HepG2 (cell line): ENCODE data around the gene SEPHS2. TPM values are rescaled to one million over a fixed set of nuclear protein-coding genes. Genes with fewer than 3 reads are reported as not detected.
A peak's percentile ranks its signal among the peaks of the same experiment; 100 is the strongest.

Source experiments
- CBX2 ChIP-seq, 2 experiments: fragments of 200-600 bp in 1 of 2; sonication (generic); formaldehyde crosslinking in 1 of 2; IDR thresholded peaks; 2 replicates each; pipeline versions ENCODE4 v1.7.0 to v1.8.1; 2018 to 2022; ENCODE audit warnings: low read depth in 2 of 2, low read length in 1 of 2, mild to moderate bottlenecking in 1 of 2, missing genetic modification reagents in 1 of 2
- RBFOX2 ChIP-seq: fragments of 200-400 bp; formaldehyde crosslinking; IDR thresholded peaks from 2 replicates; pipeline ENCODE4 v1.6.1; 2017; ENCODE audit warnings: low read depth, mild to moderate bottlenecking, low read length
- STAG1 ChIP-seq: sonication (generic); formaldehyde crosslinking; IDR thresholded peaks from 2 replicates; pipeline ENCODE4 v1.4.0; 2020; ENCODE audit warnings: missing genetic modification reagents
- U2AF2 ChIP-seq: fragments of 200-400 bp; formaldehyde crosslinking; IDR thresholded peaks from 2 replicates; pipeline ENCODE4 v1.6.1; 2017; ENCODE audit warnings: low read depth, mild to moderate bottlenecking, low read length
- ZC3H13 ChIP-seq: sonication (generic); formaldehyde crosslinking; IDR thresholded peaks from 2 replicates; pipeline ENCODE4 v1.8.1; 2023; ENCODE audit warnings: mild to moderate bottlenecking, missing genetic modification reagents, moderate library complexity
- ZNF274 ChIP-seq: sonication (generic); formaldehyde crosslinking; IDR thresholded peaks from 2 replicates; pipeline ENCODE4 v1.5.1; 2020; ENCODE audit warnings: mild to moderate bottlenecking, missing genetic modification reagents
- ZNF30 ChIP-seq: sonication (generic); formaldehyde crosslinking; IDR thresholded peaks from 2 replicates; pipeline ENCODE4 v1.5.0; 2020; ENCODE audit warnings: mild to moderate bottlenecking, missing genetic modification reagents
- polyA plus RNA-seq, 8 experiments: library from polyadenylated mRNA; depleted of rRNA in 3 of 8; stranded (reverse) in 7 of 8; unstranded in 1 of 8; fragments of >200 nt; fragmentation: Illumina TruSeq in 4 of 8; extraction: Trizol in 4 of 8; gene quantifications; 2 replicates each; pipeline versions ENCODE4 v1.2.1 to v1.2.3, GENCODE V29; 2011 to 2016; ENCODE audit warnings: low read depth in 4 of 8, missing spikeins in 1 of 8, mixed read lengths in 1 of 8; ENCODE audit not compliant: insufficient read depth in 1 of 8
- total RNA-seq, 5 experiments: library from RNA; depleted of rRNA; stranded (reverse); fragments of >200 nt; fragmentation: Illumina TruSeq; extraction: Trizol; gene quantifications; 2 replicates each; pipeline ENCODE4 v1.2.3, GENCODE V29; 2016; ENCODE audit warnings: low read depth in 1 of 5
- TF ChIP-seq, protein P1 (sequence below): sonication (generic); formaldehyde crosslinking; IDR thresholded peaks from 2 replicates; pipeline ENCODE4 v1.5.1; 2020; ENCODE audit warnings: missing genetic modification reagents, mild to moderate bottlenecking, borderline replicate concordance
- TF ChIP-seq, protein P2 (sequence below): sonication (generic); formaldehyde crosslinking; IDR thresholded peaks from 2 replicates; pipeline ENCODE4 v1.5.1; 2020; ENCODE audit warnings: missing genetic modification reagents, mild to moderate bottlenecking, borderline replicate concordance

The SEPHS2 gene
- total and polyA plus RNA-seq, 2 of the 13 experiments (the other 11 are each of a cell fraction or from before 2014, with no cell fraction given), result 20.7 to 127 TPM

- TF ChIP-seq ZNF30 (CRISPR knock-in tag) (no peak), U2AF2 (no peak), ZC3H13 (0 out of 2 replicates have a peak, but pooled peaks have one; percentile 41), STAG1 (CRISPR knock-in tag) (no peak), RBFOX2 (peak; percentile 67), ZNF274 (CRISPR knock-in tag) (no peak), CBX2 (IDR thresholded peaks at IDR 0.05; ENCODE audit: low read depth, low read length) (no peak), CBX2 (CRISPR knock-in tag; IDR thresholded peaks at IDR 0.05; ENCODE audit: low read depth) (no peak)
- TF ChIP-seq, protein P1, sequence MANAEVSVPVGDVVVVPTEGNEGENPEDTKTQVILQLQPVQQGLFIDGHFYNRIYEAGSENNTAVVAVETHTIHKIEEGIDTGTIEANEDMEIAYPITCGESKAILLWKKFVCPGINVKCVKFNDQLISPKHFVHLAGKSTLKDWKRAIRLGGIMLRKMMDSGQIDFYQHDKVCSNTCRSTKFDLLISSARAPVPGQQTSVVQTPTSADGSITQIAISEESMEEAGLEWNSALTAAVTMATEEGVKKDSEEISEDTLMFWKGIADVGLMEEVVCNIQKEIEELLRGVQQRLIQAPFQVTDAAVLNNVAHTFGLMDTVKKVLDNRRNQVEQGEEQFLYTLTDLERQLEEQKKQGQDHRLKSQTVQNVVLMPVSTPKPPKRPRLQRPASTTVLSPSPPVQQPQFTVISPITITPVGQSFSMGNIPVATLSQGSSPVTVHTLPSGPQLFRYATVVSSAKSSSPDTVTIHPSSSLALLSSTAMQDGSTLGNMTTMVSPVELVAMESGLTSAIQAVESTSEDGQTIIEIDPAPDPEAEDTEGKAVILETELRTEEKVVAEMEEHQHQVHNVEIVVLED (CRISPR knock-in tag), result no peak
- TF ChIP-seq, protein P2, sequence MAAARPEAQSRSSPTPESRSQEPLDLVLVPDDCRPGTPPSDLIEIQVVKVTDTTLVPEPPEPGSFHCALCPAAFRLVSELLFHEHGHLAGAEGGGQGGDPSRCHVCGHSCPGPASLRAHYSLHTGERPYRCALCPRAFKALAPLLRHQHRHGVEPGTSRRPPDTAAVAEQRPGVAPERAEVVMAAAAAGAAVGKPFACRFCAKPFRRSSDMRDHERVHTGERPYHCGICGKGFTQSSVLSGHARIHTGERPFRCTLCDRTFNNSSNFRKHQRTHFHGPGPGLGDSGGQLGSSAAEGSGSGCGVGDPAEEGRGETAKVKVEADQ, result no peak
- TF ChIP-seq, all 625 proteins: peak for 5
These were observed 27.9 kb downstream of the SEPHS2 start (continued) for GRCh38 chr16:30417529-30418349.
